ENCODE data around the gene LMF1. TPM values are rescaled to one million over a fixed set of nuclear protein-coding genes. Genes with fewer than 3 reads are reported as not detected.

LMF1 gene
- total RNA-seq, 4 donors from 2014 or later: 21.8 to 47.9 (median 36.0) TPM

- Histone ChIP-seq H3K9me3 (peaks cover 0 to 2% of the 10 kb centered on the region in 2 donors), H3K4me1 (no peaks in the 10 kb centered on the region), H3K27me3 (no peaks in the 10 kb centered on the region), H3K36me3 (no peaks in the 10 kb centered on the region), H3K4me3 (no peak overlapping the region), H3K27ac (no peak overlapping the region)
- TF ChIP-seq POLR2A (IDR thresholded peaks at IDR 0.05): no peak
- no peak for TF ChIP-seq CTCF (IDR thresholded peaks at IDR 0.05)
- intact Hi-C loops (cut with DNase I; ENCODE audit: low total_unique reads): no loop called here
- DNase-seq: no peak
Measured at GRCh38 chr16:947255-947921, 23.4 kb downstream of the LMF1 start.

- intact Hi-C loops (cut with DNase I; ENCODE audit: low total_unique reads): no loop called here
- H3K27me3 ChIP-seq: no peaks in the 10 kb centered on the region
- H3K27ac ChIP-seq: no peak overlapping the region
- H3K36me3 ChIP-seq: no peaks in the 10 kb centered on the region
- peaks cover 0 to 7% of the 10 kb centered on the region in 2 donors for H3K9me3 ChIP-seq
- no peaks in the 10 kb centered on the region for H3K4me1 ChIP-seq
- no peak for TF ChIP-seq CTCF (IDR thresholded peaks at IDR 0.05)
- no peak for TF ChIP-seq POLR2A (IDR thresholded peaks at IDR 0.05)
- no peak for DNase-seq
- H3K4me3 ChIP-seq: no peak overlapping the region
Measured at GRCh38 chr16:946048-946395, 24.8 kb downstream of the LMF1 start.

GRCh38 chr16:945271-946047 lies 25.3 kb downstream of the LMF1 start:
- Histone ChIP-seq H3K9me3 (peaks cover 0 to 7% of the 10 kb centered on the region in 2 donors), H3K27me3 (no peaks in the 10 kb centered on the region), H3K27ac (no peak overlapping the region), H3K36me3 (no peaks in the 10 kb centered on the region), H3K4me1 (no peaks in the 10 kb centered on the region), H3K4me3 (no peak overlapping the region)
- intact Hi-C loops (cut with DNase I; ENCODE audit: low total_unique reads): no loop called here
- no peak for TF ChIP-seq POLR2A (IDR thresholded peaks at IDR 0.05)
- no peak for TF ChIP-seq CTCF (IDR thresholded peaks at IDR 0.05)
- DNase-seq: no peak

- Histone ChIP-seq H3K27me3 (no peaks in the 10 kb centered on the region), H3K4me3 (no peak overlapping the region), H3K27ac (no peak overlapping the region), H3K4me1 (no peaks in the 10 kb centered on the region), H3K36me3 (no peaks in the 10 kb centered on the region), H3K9me3 (peaks cover 0 to 7% of the 10 kb centered on the region in 2 donors)
- no peak for DNase-seq
- intact Hi-C loops (cut with DNase I; ENCODE audit: low total_unique reads): no loop called here
- no peak for TF ChIP-seq POLR2A (IDR thresholded peaks at IDR 0.05)
Measured at GRCh38 chr16:943971-944370, 26.8 kb downstream of the LMF1 start.

- no peak for DNase-seq
- intact Hi-C loops (cut with DNase I; ENCODE audit: low total_unique reads): no loop called here
- Histone ChIP-seq H3K4me1 (no peaks in the 10 kb centered on the region), H3K27ac (no peak overlapping the region), H3K27me3 (no peaks in the 10 kb centered on the region), H3K4me3 (no peak overlapping the region), H3K9me3 (peaks cover 0 to 7% of the 10 kb centered on the region in 2 donors), H3K36me3 (no peaks in the 10 kb centered on the region)
- TF ChIP-seq POLR2A (IDR thresholded peaks at IDR 0.05) (no peak), CTCF (IDR thresholded peaks at IDR 0.05) (no peak)
Measured at GRCh38 chr16:942436-943060, 28.2 kb downstream of the LMF1 start.
